ENCODE measurements around the gene DAAM1. TPM values are rescaled to one million over a fixed set of nuclear protein-coding genes. Genes with fewer than 3 reads are reported as not detected.

DAAM1 gene
- total RNA-seq, 2 experiments from 2014 or later: 30.1 to 72.8 TPM

DNA sequence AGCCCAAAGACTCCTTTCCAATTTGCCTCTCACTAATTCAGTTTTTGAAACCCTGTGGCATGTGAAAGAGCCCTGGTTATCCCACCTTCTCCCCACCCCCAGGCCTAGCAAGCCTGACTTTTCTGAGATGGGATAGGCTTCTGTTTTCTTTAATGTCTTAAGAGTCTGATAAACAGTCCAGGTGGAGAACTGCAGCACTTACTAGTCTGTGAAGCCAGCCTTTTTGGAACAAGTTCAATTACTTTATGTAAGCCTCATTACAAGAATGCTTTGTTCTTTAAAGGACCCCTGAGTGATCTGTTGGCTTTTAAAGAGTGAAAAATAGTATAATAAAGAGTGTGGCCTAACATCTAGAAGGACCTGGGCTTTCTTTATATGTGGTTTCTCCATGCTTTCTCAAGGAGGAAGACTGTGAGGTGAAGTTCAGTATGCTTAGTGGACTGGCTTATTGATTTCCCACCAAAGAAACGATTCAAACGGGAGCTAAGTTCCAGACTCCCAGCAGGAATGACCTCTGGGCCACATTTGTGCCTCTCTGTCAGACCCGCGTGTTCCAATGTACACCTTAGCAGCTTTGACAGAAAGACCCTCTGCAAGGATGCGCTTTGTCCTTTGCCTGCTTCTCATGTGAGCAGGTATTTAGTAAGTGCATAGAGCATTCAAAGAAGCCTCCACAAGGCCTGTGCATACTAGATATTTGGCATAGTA lies 129.5 kb downstream of the DAAM1 start:
- Histone ChIP-seq H3K79me2 (ENCODE audit: insufficient read depth, low read depth, low read length) (0 out of 2 replicates have a peak, but pooled peaks cover 4% of the 10 kb centered on the region), H4K20me1 (ENCODE audit: insufficient read depth, low read length) (no peaks in the 10 kb centered on the region), H3K4me2 (ENCODE audit: low read length) (no peak overlapping the region), H3K9me2 (ENCODE audit: insufficient read depth, low read length) (no peaks in the 10 kb centered on the region), H3K9me3 (ENCODE audit: low read length) (no peaks in the 10 kb centered on the region), H3K27ac (ENCODE audit: low read depth, low read length, poor library complexity, severe bottlenecking) (no peak overlapping the region), H3K36me3 (ENCODE audit: insufficient read depth, low read length) (peaks cover 49% of the 10 kb centered on the region), H2AFZ (ENCODE audit: low read length) (no peak overlapping the region), H3K4me3 (ENCODE audit: low read depth, low read length, poor library complexity, severe bottlenecking) (no peak overlapping the region), H3K4me1 (ENCODE audit: insufficient read depth, low read length, poor library complexity, severe bottlenecking) (peaks cover 44% of the 10 kb centered on the region)
- TF ChIP-seq, protein P1, sequence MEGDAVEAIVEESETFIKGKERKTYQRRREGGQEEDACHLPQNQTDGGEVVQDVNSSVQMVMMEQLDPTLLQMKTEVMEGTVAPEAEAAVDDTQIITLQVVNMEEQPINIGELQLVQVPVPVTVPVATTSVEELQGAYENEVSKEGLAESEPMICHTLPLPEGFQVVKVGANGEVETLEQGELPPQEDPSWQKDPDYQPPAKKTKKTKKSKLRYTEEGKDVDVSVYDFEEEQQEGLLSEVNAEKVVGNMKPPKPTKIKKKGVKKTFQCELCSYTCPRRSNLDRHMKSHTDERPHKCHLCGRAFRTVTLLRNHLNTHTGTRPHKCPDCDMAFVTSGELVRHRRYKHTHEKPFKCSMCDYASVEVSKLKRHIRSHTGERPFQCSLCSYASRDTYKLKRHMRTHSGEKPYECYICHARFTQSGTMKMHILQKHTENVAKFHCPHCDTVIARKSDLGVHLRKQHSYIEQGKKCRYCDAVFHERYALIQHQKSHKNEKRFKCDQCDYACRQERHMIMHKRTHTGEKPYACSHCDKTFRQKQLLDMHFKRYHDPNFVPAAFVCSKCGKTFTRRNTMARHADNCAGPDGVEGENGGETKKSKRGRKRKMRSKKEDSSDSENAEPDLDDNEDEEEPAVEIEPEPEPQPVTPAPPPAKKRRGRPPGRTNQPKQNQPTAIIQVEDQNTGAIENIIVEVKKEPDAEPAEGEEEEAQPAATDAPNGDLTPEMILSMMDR (conservative IDR thresholded peaks at IDR 0.05; ENCODE audit: low read length): no peak
- no peak for TF ChIP-seq EZH2phosphoT487 (IDR thresholded peaks at IDR 0.05; ENCODE audit: borderline replicate concordance, low read depth, low read length)
- ChIA-PET POLR2A (interaction anchor here (0.9 to 1.6 kb wide), 4 partner anchors 13 to 27 kb away, joined by 4 to 6 read pairs (median 6); no protein-coding TSS in a partner anchor), CTCF (ENCODE audit: unreplicated experiment) (no interaction called here)
- DNase-seq (ENCODE audit: low spot score): no peak
- no TSS peak for BruUV-seq (replicated peaks)
- intact Hi-C loops (cut with micrococcal nuclease; ENCODE audit: unreplicated experiment): no loop called here

DNA sequence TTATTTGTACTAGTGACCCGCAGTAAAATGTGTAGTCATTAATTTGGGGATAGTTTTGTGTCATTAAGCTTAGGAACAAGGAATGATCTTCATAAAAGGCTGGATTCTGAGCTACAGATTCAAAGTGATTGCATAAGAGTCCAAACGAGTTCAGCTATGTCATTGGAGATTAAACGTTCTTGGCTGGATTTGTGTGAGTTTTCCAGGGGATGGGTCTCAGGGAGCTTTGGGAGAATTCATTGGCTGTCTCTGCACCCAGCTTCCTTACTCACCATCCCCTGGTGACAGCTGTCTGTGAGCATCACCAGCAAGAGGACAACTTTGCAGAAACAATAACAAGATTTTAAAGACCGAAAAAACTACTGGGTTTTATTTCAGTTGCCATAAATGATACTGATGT lies 130.4 kb downstream of the DAAM1 start:
- H4K20me1 ChIP-seq (ENCODE audit: insufficient read depth, low read length): no peaks in the 10 kb centered on the region
- no peak overlapping the region for H3K4me2 ChIP-seq (ENCODE audit: low read length)
- H3K27ac ChIP-seq (ENCODE audit: low read depth, low read length, poor library complexity, severe bottlenecking): no peak overlapping the region
- no peak overlapping the region for H2AFZ ChIP-seq (ENCODE audit: low read length)
- no peak for DNase-seq (ENCODE audit: low spot score)
- H3K36me3 ChIP-seq (ENCODE audit: insufficient read depth, low read length): peaks cover 55% of the 10 kb centered on the region
- H3K79me2 ChIP-seq (ENCODE audit: insufficient read depth, low read depth, low read length): 0 out of 2 replicates have a peak, but pooled peaks cover 4% of the 10 kb centered on the region
- no peaks in the 10 kb centered on the region for H3K9me3 ChIP-seq (ENCODE audit: low read length)
- BruUV-seq (replicated peaks): no TSS peak
- ChIA-PET CTCF (ENCODE audit: unreplicated experiment) (no interaction called here), POLR2A (interaction anchor here (0.6 to 1.6 kb wide), 9 partner anchors 8 to 44 kb away, joined by 3 to 6 read pairs (median 5); no protein-coding TSS in a partner anchor)
- H3K4me3 ChIP-seq (ENCODE audit: low read depth, low read length, poor library complexity, severe bottlenecking): no peak overlapping the region
- H3K4me1 ChIP-seq (ENCODE audit: insufficient read depth, low read length, poor library complexity, severe bottlenecking): peaks cover 35% of the 10 kb centered on the region
- TF ChIP-seq, protein P1 (conservative IDR thresholded peaks at IDR 0.05; ENCODE audit: low read length): no peak
- no peak for TF ChIP-seq EZH2phosphoT487 (IDR thresholded peaks at IDR 0.05; ENCODE audit: borderline replicate concordance, low read depth, low read length)
- intact Hi-C loops (cut with micrococcal nuclease; ENCODE audit: unreplicated experiment): no loop called here
- no peaks in the 10 kb centered on the region for H3K9me2 ChIP-seq (ENCODE audit: insufficient read depth, low read length)

DNA sequence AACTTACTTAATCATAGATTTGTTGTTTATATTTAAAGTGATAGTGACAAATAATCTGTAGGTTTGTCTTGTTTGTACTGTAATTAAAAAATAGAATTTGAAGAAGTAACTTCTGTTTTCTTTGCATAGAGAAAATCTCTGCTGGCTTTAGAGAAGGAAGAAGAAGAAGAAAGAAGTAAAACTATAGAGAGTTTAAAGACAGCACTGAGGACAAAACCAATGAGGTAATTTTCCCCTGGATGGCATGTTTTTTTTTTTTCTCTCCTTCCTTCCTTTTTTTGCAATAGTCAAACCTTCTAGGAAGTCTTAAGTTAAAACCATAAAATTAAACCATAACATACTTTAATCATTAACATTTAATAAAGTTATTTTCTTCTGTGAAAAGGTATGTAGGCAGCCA lies 131.9 kb downstream of the DAAM1 start:
- no peak for TF ChIP-seq EZH2phosphoT487 (IDR thresholded peaks at IDR 0.05; ENCODE audit: borderline replicate concordance, low read depth, low read length)
- TF ChIP-seq, protein P1 (conservative IDR thresholded peaks at IDR 0.05; ENCODE audit: low read length): no peak
- ChIA-PET POLR2A (interaction anchor here (0.5 to 1.6 kb wide), 5 partner anchors 9 to 129 kb away, joined by 3 to 7 read pairs (median 6); no protein-coding TSS in a partner anchor), CTCF (ENCODE audit: unreplicated experiment) (no interaction called here)
- Histone ChIP-seq H3K36me3 (ENCODE audit: insufficient read depth, low read length) (peaks cover 57% of the 10 kb centered on the region), H3K4me2 (ENCODE audit: low read length) (no peak overlapping the region), H2AFZ (ENCODE audit: low read length) (no peak overlapping the region), H3K9me3 (ENCODE audit: low read length) (no peaks in the 10 kb centered on the region), H3K9me2 (ENCODE audit: insufficient read depth, low read length) (no peaks in the 10 kb centered on the region), H3K4me1 (ENCODE audit: insufficient read depth, low read length, poor library complexity, severe bottlenecking) (peaks cover 30% of the 10 kb centered on the region), H3K27ac (ENCODE audit: low read depth, low read length, poor library complexity, severe bottlenecking) (no peak overlapping the region), H4K20me1 (ENCODE audit: insufficient read depth, low read length) (no peaks in the 10 kb centered on the region), H3K79me2 (ENCODE audit: insufficient read depth, low read depth, low read length) (0 out of 2 replicates have a peak, but pooled peaks cover 4% of the 10 kb centered on the region), H3K4me3 (ENCODE audit: low read depth, low read length, poor library complexity, severe bottlenecking) (no peak overlapping the region)
- BruUV-seq (replicated peaks): no TSS peak
- DNase-seq (ENCODE audit: low spot score): no peak
- intact Hi-C loops (cut with micrococcal nuclease; ENCODE audit: unreplicated experiment): no loop called here

Data from OCI-LY7 (cell line).